ENCODE data around the gene KIAA1328. TPM values are rescaled to one million over a fixed set of nuclear protein-coding genes. Genes with fewer than 3 reads are reported as not detected.

The KIAA1328 gene
- total RNA-seq, 6 experiments from 2014 or later, result 2.7 to 3.3 (median 3.0) TPM

- H3K36me3 Mint-ChIP-seq (ENCODE audit: low read depth), result no peaks in the 10 kb centered on the region
- no peaks in the 10 kb centered on the region for H3K27me3 Mint-ChIP-seq (ENCODE audit: insufficient read depth)
- no peak for TF ChIP-seq CTCF (IDR thresholded peaks at IDR 0.05)
- H3K4me3 Mint-ChIP-seq, result no peak overlapping the region
- H3K4me1 Mint-ChIP-seq (ENCODE audit: low read depth), result no peaks in the 10 kb centered on the region
- DNase-seq, result no peak
- no peak overlapping the region for H3K27ac Mint-ChIP-seq
- H3K9me3 Mint-ChIP-seq, result peaks cover 11% of the 10 kb centered on the region; the same call in 1 of the 2 replicates
These were observed 370.8 kb downstream of the KIAA1328 start for GRCh38 chr18:37199741-37200140.

GRCh38 chr18:37207343-37207742, 378.4 kb downstream of the KIAA1328 start:
- DNase-seq, result no peak
- no peaks in the 10 kb centered on the region for H3K36me3 Mint-ChIP-seq (ENCODE audit: low read depth)
- H3K4me1 Mint-ChIP-seq (ENCODE audit: low read depth), result no peaks in the 10 kb centered on the region
- no peak overlapping the region for H3K4me3 Mint-ChIP-seq
- H3K27ac Mint-ChIP-seq, result no peak overlapping the region
- no peaks in the 10 kb centered on the region; the same call in 1 of the 2 replicates for H3K9me3 Mint-ChIP-seq
- TF ChIP-seq CTCF (IDR thresholded peaks at IDR 0.05), result no peak
- no peaks in the 10 kb centered on the region; the same call in 1 of the 2 replicates for H3K27me3 Mint-ChIP-seq (ENCODE audit: insufficient read depth)

GRCh38 chr18:37210781-37211180, 381.9 kb downstream of the KIAA1328 start:
- TF ChIP-seq CTCF (IDR thresholded peaks at IDR 0.05), result no peak
- H3K4me1 Mint-ChIP-seq (ENCODE audit: low read depth), result no peaks in the 10 kb centered on the region
- peaks cover 8% of the 10 kb centered on the region for H3K9me3 Mint-ChIP-seq
- no peaks in the 10 kb centered on the region; the same call in 1 of the 2 replicates for H3K27me3 Mint-ChIP-seq (ENCODE audit: insufficient read depth)
- no peaks in the 10 kb centered on the region for H3K36me3 Mint-ChIP-seq (ENCODE audit: low read depth)
- no peak overlapping the region for H3K4me3 Mint-ChIP-seq
- DNase-seq, result no peak
- no peak overlapping the region for H3K27ac Mint-ChIP-seq

- Mint-ChIP-seq H3K36me3 (ENCODE audit: low read depth) (no peaks in the 10 kb centered on the region), H3K9me3 (peaks cover 17% of the 10 kb centered on the region), H3K4me3 (no peak overlapping the region), H3K27ac (no peak overlapping the region), H3K27me3 (ENCODE audit: insufficient read depth) (no peaks in the 10 kb centered on the region), H3K4me1 (ENCODE audit: low read depth) (no peaks in the 10 kb centered on the region)
- no peak for TF ChIP-seq CTCF (IDR thresholded peaks at IDR 0.05)
- DNase-seq, result no peak
These were observed 389.2 kb downstream of the KIAA1328 start for GRCh38 chr18:37218022-37218590.

- DNase-seq, result no peak
- TF ChIP-seq CTCF (IDR thresholded peaks at IDR 0.05), result no peak
- no peak overlapping the region for H3K27ac Mint-ChIP-seq
- no peak overlapping the region for H3K4me3 Mint-ChIP-seq
- no peaks in the 10 kb centered on the region for H3K4me1 Mint-ChIP-seq (ENCODE audit: low read depth)
- no peaks in the 10 kb centered on the region for H3K36me3 Mint-ChIP-seq (ENCODE audit: low read depth)
- H3K9me3 Mint-ChIP-seq, result peaks cover 10% of the 10 kb centered on the region; the same call in 1 of the 2 replicates
- H3K27me3 Mint-ChIP-seq (ENCODE audit: insufficient read depth), result no peaks in the 10 kb centered on the region
These were observed 390.3 kb downstream of the KIAA1328 start for GRCh38 chr18:37219257-37219656.
